ENCODE data around the gene C2CD5.

C2CD5 gene

GRCh38 chr12:22536346-22536945 lies 7.9 kb downstream of the C2CD5 start:
- H3K4me1 ChIP-seq (ENCODE audit: control insufficient read depth in 2 of 2, insufficient read depth in 2 of 2, low read length in 2 of 2) = no peaks in the 10 kb centered on the region
- H3K9me3 ChIP-seq (ENCODE audit: control insufficient read depth in 2 of 2, low read length in 2 of 2) = no peaks in the 10 kb centered on the region
- H3K27ac ChIP-seq (ENCODE audit: low read depth in 2 of 2, low read length in 2 of 2) = no peak overlapping the region
- peaks cover 18 to 19% of the 10 kb centered on the region in 2 donors for H3K36me3 ChIP-seq (ENCODE audit: control insufficient read depth in 2 of 2, insufficient read depth in 2 of 2, low read length in 2 of 2)
- H3K27me3 ChIP-seq (ENCODE audit: control insufficient read depth in 2 of 2, insufficient read depth in 2 of 2, low read length in 2 of 2) = no peaks in the 10 kb centered on the region
- H3K4me3 ChIP-seq (ENCODE audit: low read length in 2 of 2) = no peak overlapping the region
- no peak overlapping the region for H3K9ac ChIP-seq (ENCODE audit: low read depth in 1 of 2, low read length in 2 of 2)

- Histone ChIP-seq H3K36me3 (ENCODE audit: control insufficient read depth in 2 of 2, insufficient read depth in 2 of 2, low read length in 2 of 2) (peaks cover 18 to 23% of the 10 kb centered on the region in 2 donors), H3K4me3 (ENCODE audit: low read length in 2 of 2) (no peak overlapping the region), H3K9ac (ENCODE audit: low read depth in 1 of 2, low read length in 2 of 2) (no peak overlapping the region), H3K27ac (ENCODE audit: low read depth in 2 of 2, low read length in 2 of 2) (no peak overlapping the region), H3K9me3 (ENCODE audit: control insufficient read depth in 2 of 2, low read length in 2 of 2) (no peaks in the 10 kb centered on the region), H3K27me3 (ENCODE audit: control insufficient read depth in 2 of 2, insufficient read depth in 2 of 2, low read length in 2 of 2) (no peaks in the 10 kb centered on the region), H3K4me1 (ENCODE audit: control insufficient read depth in 2 of 2, insufficient read depth in 2 of 2, low read length in 2 of 2) (no peaks in the 10 kb centered on the region)
These were observed 8.9 kb downstream of the C2CD5 start for GRCh38 chr12:22535478-22535877.

- H3K9ac ChIP-seq (ENCODE audit: low read depth in 1 of 2, low read length in 2 of 2) = no peak overlapping the region
- no peak overlapping the region for H3K4me3 ChIP-seq (ENCODE audit: low read length in 2 of 2)
- H3K27ac ChIP-seq (ENCODE audit: low read depth in 2 of 2, low read length in 2 of 2) = no peak overlapping the region
- H3K4me1 ChIP-seq (ENCODE audit: control insufficient read depth in 2 of 2, insufficient read depth in 2 of 2, low read length in 2 of 2) = no peaks in the 10 kb centered on the region
- H3K9me3 ChIP-seq (ENCODE audit: control insufficient read depth in 2 of 2, low read length in 2 of 2) = no peaks in the 10 kb centered on the region
- H3K27me3 ChIP-seq (ENCODE audit: control insufficient read depth in 2 of 2, insufficient read depth in 2 of 2, low read length in 2 of 2) = no peaks in the 10 kb centered on the region
- peaks cover 18 to 23% of the 10 kb centered on the region in 2 donors for H3K36me3 ChIP-seq (ENCODE audit: control insufficient read depth in 2 of 2, insufficient read depth in 2 of 2, low read length in 2 of 2)
These were observed 9.3 kb downstream of the C2CD5 start for GRCh38 chr12:22535038-22535437.

GRCh38 chr12:22533155-22533554 lies 11.2 kb downstream of the C2CD5 start:
- Histone ChIP-seq H3K9ac (ENCODE audit: low read depth in 1 of 2, low read length in 2 of 2) (no peak overlapping the region), H3K27me3 (ENCODE audit: control insufficient read depth in 2 of 2, insufficient read depth in 2 of 2, low read length in 2 of 2) (no peaks in the 10 kb centered on the region), H3K27ac (ENCODE audit: low read depth in 2 of 2, low read length in 2 of 2) (no peak overlapping the region), H3K4me1 (ENCODE audit: control insufficient read depth in 2 of 2, insufficient read depth in 2 of 2, low read length in 2 of 2) (no peaks in the 10 kb centered on the region), H3K36me3 (ENCODE audit: control insufficient read depth in 2 of 2, insufficient read depth in 2 of 2, low read length in 2 of 2) (peaks cover 20 to 25% of the 10 kb centered on the region in 2 donors), H3K9me3 (ENCODE audit: control insufficient read depth in 2 of 2, low read length in 2 of 2) (no peaks in the 10 kb centered on the region), H3K4me3 (ENCODE audit: low read length in 2 of 2) (no peak overlapping the region)

GRCh38 chr12:22532317-22532716 lies 12.0 kb downstream of the C2CD5 start:
- Histone ChIP-seq H3K9ac (ENCODE audit: low read depth in 1 of 2, low read length in 2 of 2) (no peak overlapping the region), H3K9me3 (ENCODE audit: control insufficient read depth in 2 of 2, low read length in 2 of 2) (no peaks in the 10 kb centered on the region), H3K27me3 (ENCODE audit: control insufficient read depth in 2 of 2, insufficient read depth in 2 of 2, low read length in 2 of 2) (no peaks in the 10 kb centered on the region), H3K4me3 (ENCODE audit: low read length in 2 of 2) (no peak overlapping the region), H3K27ac (ENCODE audit: low read depth in 2 of 2, low read length in 2 of 2) (no peak overlapping the region), H3K36me3 (ENCODE audit: control insufficient read depth in 2 of 2, insufficient read depth in 2 of 2, low read length in 2 of 2) (peaks cover 23 to 25% of the 10 kb centered on the region in 2 donors), H3K4me1 (ENCODE audit: control insufficient read depth in 2 of 2, insufficient read depth in 2 of 2, low read length in 2 of 2) (no peaks in the 10 kb centered on the region)

- Histone ChIP-seq H3K9ac (ENCODE audit: low read depth in 1 of 2, low read length in 2 of 2) (no peak overlapping the region), H3K36me3 (ENCODE audit: control insufficient read depth in 2 of 2, insufficient read depth in 2 of 2, low read length in 2 of 2) (peaks cover 25 to 26% of the 10 kb centered on the region in 2 donors), H3K27me3 (ENCODE audit: control insufficient read depth in 2 of 2, insufficient read depth in 2 of 2, low read length in 2 of 2) (no peaks in the 10 kb centered on the region), H3K9me3 (ENCODE audit: control insufficient read depth in 2 of 2, low read length in 2 of 2) (no peaks in the 10 kb centered on the region), H3K4me3 (ENCODE audit: low read length in 2 of 2) (no peak overlapping the region), H3K4me1 (ENCODE audit: control insufficient read depth in 2 of 2, insufficient read depth in 2 of 2, low read length in 2 of 2) (no peaks in the 10 kb centered on the region), H3K27ac (ENCODE audit: low read depth in 2 of 2, low read length in 2 of 2) (no peak overlapping the region)
These were observed 13.1 kb downstream of the C2CD5 start for GRCh38 chr12:22531205-22531604.

- Histone ChIP-seq H3K27ac (ENCODE audit: low read depth in 2 of 2, low read length in 2 of 2) (no peak overlapping the region), H3K9me3 (ENCODE audit: control insufficient read depth in 2 of 2, low read length in 2 of 2) (no peaks in the 10 kb centered on the region), H3K36me3 (ENCODE audit: control insufficient read depth in 2 of 2, insufficient read depth in 2 of 2, low read length in 2 of 2) (peaks cover 24 to 29% of the 10 kb centered on the region in 2 donors), H3K4me3 (ENCODE audit: low read length in 2 of 2) (no peak overlapping the region), H3K9ac (ENCODE audit: low read depth in 1 of 2, low read length in 2 of 2) (no peak overlapping the region), H3K4me1 (ENCODE audit: control insufficient read depth in 2 of 2, insufficient read depth in 2 of 2, low read length in 2 of 2) (no peaks in the 10 kb centered on the region), H3K27me3 (ENCODE audit: control insufficient read depth in 2 of 2, insufficient read depth in 2 of 2, low read length in 2 of 2) (no peaks in the 10 kb centered on the region)
These were observed 14.9 kb downstream of the C2CD5 start for GRCh38 chr12:22529281-22530060.

GRCh38 chr12:22527999-22528398 lies 16.3 kb downstream of the C2CD5 start:
- no peaks in the 10 kb centered on the region for H3K9me3 ChIP-seq (ENCODE audit: control insufficient read depth in 2 of 2, low read length in 2 of 2)
- no peaks in the 10 kb centered on the region for H3K4me1 ChIP-seq (ENCODE audit: control insufficient read depth in 2 of 2, insufficient read depth in 2 of 2, low read length in 2 of 2)
- H3K4me3 ChIP-seq (ENCODE audit: low read length in 2 of 2) = no peak overlapping the region
- no peak overlapping the region for H3K27ac ChIP-seq (ENCODE audit: low read depth in 2 of 2, low read length in 2 of 2)
- peaks cover 29 to 33% of the 10 kb centered on the region in 2 donors for H3K36me3 ChIP-seq (ENCODE audit: control insufficient read depth in 2 of 2, insufficient read depth in 2 of 2, low read length in 2 of 2)
- H3K9ac ChIP-seq (ENCODE audit: low read depth in 1 of 2, low read length in 2 of 2) = no peak overlapping the region
- no peaks in the 10 kb centered on the region for H3K27me3 ChIP-seq (ENCODE audit: control insufficient read depth in 2 of 2, insufficient read depth in 2 of 2, low read length in 2 of 2)

- no peak overlapping the region for H3K27ac ChIP-seq (ENCODE audit: low read depth in 2 of 2, low read length in 2 of 2)
- H3K9ac ChIP-seq (ENCODE audit: low read depth in 1 of 2, low read length in 2 of 2) = no peak overlapping the region
- no peak overlapping the region for H3K4me3 ChIP-seq (ENCODE audit: low read length in 2 of 2)
- H3K9me3 ChIP-seq (ENCODE audit: control insufficient read depth in 2 of 2, low read length in 2 of 2) = no peaks in the 10 kb centered on the region
- no peaks in the 10 kb centered on the region for H3K27me3 ChIP-seq (ENCODE audit: control insufficient read depth in 2 of 2, insufficient read depth in 2 of 2, low read length in 2 of 2)
- peaks cover 30 to 33% of the 10 kb centered on the region in 2 donors for H3K36me3 ChIP-seq (ENCODE audit: control insufficient read depth in 2 of 2, insufficient read depth in 2 of 2, low read length in 2 of 2)
- H3K4me1 ChIP-seq (ENCODE audit: control insufficient read depth in 2 of 2, insufficient read depth in 2 of 2, low read length in 2 of 2) = no peaks in the 10 kb centered on the region
These were observed 17.5 kb downstream of the C2CD5 start for GRCh38 chr12:22526836-22527235.

GRCh38 chr12:22525426-22525825 lies 18.9 kb downstream of the C2CD5 start:
- Histone ChIP-seq H3K4me1 (ENCODE audit: control insufficient read depth in 2 of 2, insufficient read depth in 2 of 2, low read length in 2 of 2) (no peaks in the 10 kb centered on the region), H3K36me3 (ENCODE audit: control insufficient read depth in 2 of 2, insufficient read depth in 2 of 2, low read length in 2 of 2) (peaks cover 28 to 30% of the 10 kb centered on the region in 2 donors), H3K9ac (ENCODE audit: low read depth in 1 of 2, low read length in 2 of 2) (no peak overlapping the region), H3K27me3 (ENCODE audit: control insufficient read depth in 2 of 2, insufficient read depth in 2 of 2, low read length in 2 of 2) (no peaks in the 10 kb centered on the region), H3K9me3 (ENCODE audit: control insufficient read depth in 2 of 2, low read length in 2 of 2) (no peaks in the 10 kb centered on the region), H3K27ac (ENCODE audit: low read depth in 2 of 2, low read length in 2 of 2) (no peak overlapping the region), H3K4me3 (ENCODE audit: low read length in 2 of 2) (no peak overlapping the region)
